Activated T-cell treated with anti-CD3 and anti-CD28 coated beads, Interleukin-2, amount 50 U/mL, for 48 hours (primary cell): ENCODE results near the gene UBXN10.
"Not testable (repeated sequence)": the region's sequence is repeated elsewhere in the genome, so short reads cannot be mapped to it uniquely, and the experiment has no call there.

Experiments
- DNase-seq, 2 experiments: peaks; one replicate each; pipeline ENCODE4 v3.0.0-alpha.2; 2020

Gene UBXN10

GRCh38 chr1:20210736-20211460 lies 25.0 kb downstream of the UBXN10 start:
- no peak for DNase-seq

GRCh38 chr1:20211511-20211931 lies 25.6 kb downstream of the UBXN10 start:
- no peak for DNase-seq

GRCh38 chr1:20212085-20212684 lies 26.3 kb downstream of the UBXN10 start:
- no peak for DNase-seq

GRCh38 chr1:20212685-20213331 lies 26.9 kb downstream of the UBXN10 start:
- DNase-seq, result peak; percentile 63 to 67

- no peak for DNase-seq
Observed at GRCh38 chr1:20215716-20216115, 29.8 kb downstream of the UBXN10 start.

GRCh38 chr1:20216574-20216973 lies 30.7 kb downstream of the UBXN10 start:
- no peak for DNase-seq

GRCh38 chr1:20219053-20219452 lies 33.2 kb downstream of the UBXN10 start:
- not testable (repeated sequence) for DNase-seq

- DNase-seq, result no peak
Observed at GRCh38 chr1:20220036-20220435, 34.1 kb downstream of the UBXN10 start.

GRCh38 chr1:20223106-20223505 lies 37.2 kb downstream of the UBXN10 start:
- DNase-seq, result no peak

- no peak for DNase-seq
Observed at GRCh38 chr1:20223551-20224419, 37.9 kb downstream of the UBXN10 start.

GRCh38 chr1:20224546-20224945 lies 38.6 kb downstream of the UBXN10 start:
- no peak for DNase-seq

GRCh38 chr1:20227704-20228103 lies 41.8 kb downstream of the UBXN10 start:
- no peak for DNase-seq

GRCh38 chr1:20228314-20228825 lies 42.5 kb downstream of the UBXN10 start:
- no peak for DNase-seq

GRCh38 chr1:20229171-20229570 lies 43.3 kb downstream of the UBXN10 start:
- DNase-seq, result no peak

- not testable (repeated sequence) for DNase-seq
Observed at GRCh38 chr1:20232564-20232963, 46.7 kb downstream of the UBXN10 start.

- DNase-seq, result no peak
Observed at GRCh38 chr1:20233394-20233793, 47.5 kb downstream of the UBXN10 start.

- DNase-seq, result no peak
Observed at GRCh38 chr1:20233866-20234265, 48.0 kb downstream of the UBXN10 start.

GRCh38 chr1:20234788-20235535 lies 49.1 kb downstream of the UBXN10 start:
- DNase-seq, result no peak

- no peak for DNase-seq
Observed at GRCh38 chr1:20237646-20238045, 51.8 kb downstream of the UBXN10 start.

- no peak for DNase-seq
Observed at GRCh38 chr1:20240012-20240411, 54.1 kb downstream of the UBXN10 start.

- DNase-seq, result no peak
Observed at GRCh38 chr1:20242890-20243479, 57.1 kb downstream of the UBXN10 start.
